T-cell (primary cell): Measurements from ENCODE around the gene RARG. TPM values are rescaled to one million over a fixed set of nuclear protein-coding genes. Genes with fewer than 3 reads are reported as not detected.
A peak's percentile ranks its signal among the peaks of the same experiment; 100 is the strongest.

Experiments used
- ATAC-seq, 4 experiments: fragments of 200-7000 bp in 3 of 4; fragments of 150-1000 bp in 1 of 4; cut with Tn5 transposase; replicated peaks in 1 of 4; 1 replicate in 3 of 4; 2 replicates in 1 of 4; pipeline ENCODE4 v1.10.0; 2021; ENCODE audit warnings: moderate library complexity in 3 of 4, mild to moderate bottlenecking in 2 of 4, moderate number of reproducible peaks in 1 of 4
- CTCF ChIA-PET, 2 donors: fragments of 300-600 bp; sonication (Branson Sonifier 250); formaldehyde crosslinking; loops; one replicate each; lab custom pipeline; 2022; ENCODE audit warnings: antibody characterized with exemption in 2 of 2; lab: Charles Lee
- POLR2A ChIA-PET, 2 donors: fragments of 300-600 bp; sonication (Branson Sonifier 250); formaldehyde crosslinking; loops; one replicate each; lab custom pipeline; 2022; ENCODE audit warnings: antibody characterized with exemption in 2 of 2; lab: Charles Lee
- DNase-seq, 35 experiments: peaks; one replicate each; pipeline versions ENCODE4 v3.0.0 to v3.0.0-alpha.2; 2013 to 2023
- H3K27ac ChIP-seq: one replicate; pipeline ENCODE4 v1.5.1; 2013; ENCODE audit warnings: low read length
- H3K27me3 ChIP-seq, 2 experiments: replicated peaks in 1 of 2; 1 replicate in 1 of 2; 2 replicates in 1 of 2; pipeline versions ENCODE4 v1.6.1 to v1.7.0; 2013; ENCODE audit warnings: low read length in 1 of 2, mixed read lengths in 1 of 2; ENCODE audit not compliant: control insufficient read depth in 2 of 2, insufficient read depth in 2 of 2; ENCODE audit errors: extremely low read depth in 1 of 2
- H3K36me3 ChIP-seq, 2 donors: 1 replicate in 1 of 2; 2 replicates in 1 of 2; pipeline versions ENCODE4 v1.6.1 to v1.7.0; 2013; ENCODE audit warnings: low read length in 1 of 2; ENCODE audit not compliant: control insufficient read depth in 2 of 2, insufficient read depth in 1 of 2; ENCODE audit errors: extremely low read depth in 1 of 2
- H3K4me1 ChIP-seq, 2 experiments: 1 replicate in 1 of 2; 2 replicates in 1 of 2; pipeline versions ENCODE4 v1.6.1 to v1.7.0; 2013; ENCODE audit warnings: low read length in 2 of 2, mixed read lengths in 1 of 2; ENCODE audit not compliant: insufficient read depth in 2 of 2, control insufficient read depth in 1 of 2; ENCODE audit errors: extremely low read depth in 1 of 2
- H3K4me3 ChIP-seq, 2 donors: 1 replicate in 1 of 2; 2 replicates in 1 of 2; pipeline versions ENCODE4 v1.5.1 to v1.7.0; 2013; ENCODE audit warnings: mild to moderate bottlenecking in 2 of 2, low read length in 1 of 2, moderate library complexity in 1 of 2; ENCODE audit not compliant: control insufficient read depth in 1 of 2; ENCODE audit errors: extremely low read depth in 1 of 2
- H3K9me3 ChIP-seq: 2 replicates; pipeline ENCODE4 v1.7.0; 2013
- H3K27ac Mint-ChIP-seq, 2 donors: one replicate each; pipeline ENCODE4 v1.8.0; 2020 to 2021; ENCODE audit warnings: mild to moderate bottlenecking in 2 of 2, mixed read lengths in 2 of 2
- H3K27me3 Mint-ChIP-seq, 2 donors: one replicate each; pipeline ENCODE4 v1.8.0; 2021 to 2022; ENCODE audit warnings: mixed read lengths in 2 of 2
- H3K36me3 Mint-ChIP-seq: one replicate; pipeline ENCODE4 v1.8.0; 2021; ENCODE audit warnings: mixed read lengths
- H3K4me1 Mint-ChIP-seq, 3 donors: one replicate each; pipeline ENCODE4 v1.8.0; 2020 to 2022; ENCODE audit warnings: mixed read lengths in 3 of 3, mild to moderate bottlenecking in 1 of 3
- H3K4me3 Mint-ChIP-seq, 3 donors: one replicate each; pipeline ENCODE4 v1.8.0; 2020 to 2022; ENCODE audit warnings: mild to moderate bottlenecking in 3 of 3, mixed read lengths in 3 of 3, moderate library complexity in 3 of 3
- H3K9me3 Mint-ChIP-seq, 3 donors: one replicate each; pipeline ENCODE4 v1.8.0; 2020 to 2022; ENCODE audit warnings: mixed read lengths in 3 of 3
- WGBS: methylation state at CpG from one replicate; pipeline ENCODE4 v1.1.5; 2013; ENCODE audit warnings: missing lambda C conversion rate; ENCODE audit not compliant: insufficient coverage; 5-methylcytosine and 5-hydroxymethylcytosine counted together
- total RNA-seq, 35 experiments: library from RNA in 6 of 35; stranded (reverse) in 6 of 35; fragments of 120-200 nt in 1 of 35; gene quantifications; one replicate each; pipeline versions ENCODE4 v1.2.1 to v1.2.4 and lab custom pipeline; 2013 to 2026

RARG gene
- total RNA-seq, 5 donors from 2014 or later (not counting 1 experiment from before 2014, with no cell fraction given), result 20.3 to 91.3 (median 74.2) TPM

GRCh38 chr12:53219292-53219955, 12.6 kb downstream of the RARG start:
- H3K4me1 Mint-ChIP-seq, result peaks cover 72 to 81% (median 75%) of the 10 kb centered on the region in 3 donors
- no peaks in the 10 kb centered on the region for H3K27me3 Mint-ChIP-seq
- no peaks in the 10 kb centered on the region for H3K9me3 Mint-ChIP-seq
- Histone ChIP-seq H3K36me3 (peaks cover 0 to 12% of the 10 kb centered on the region in 2 donors), H3K27me3 (no peaks in the 10 kb centered on the region), H3K27ac (peak overlapping the region; percentile 92), H3K4me1 (peaks cover 47 to 91% of the 10 kb centered on the region in 2 experiments), H3K4me3 (peak overlapping the region; percentile 82 to 85), H3K9me3 (no peaks in the 10 kb centered on the region)
- peaks cover 7% of the 10 kb centered on the region for H3K36me3 Mint-ChIP-seq
- CTCF ChIA-PET, result interaction anchor here (0.7 to 2.3 kb wide), 15 partner anchors 8 to 139 kb away, joined by 3 to 17 read pairs (median 4); partner anchors contain the start of genes ESPL1 (in 1 of the 2) and MYG1 (in 1 of the 2)
- H3K4me3 Mint-ChIP-seq, result peak overlapping the region; percentile 95 to 98 (median 96)
- ATAC-seq (peak; percentile 9 to 29 (median 21)), DNase-seq (peak in 9 of 35 experiments; percentile 22 to 70 (median 44))
- POLR2A ChIA-PET, result interaction anchor here (0.5 to 0.9 kb wide), 4 partner anchors 8 to 114 kb away, joined by 4 to 7 read pairs (median 4); no protein-coding TSS in a partner anchor
- 0% methylated on average over 26 of the region's 27 CpGs for WGBS
- H3K27ac Mint-ChIP-seq, result peak overlapping the region; percentile 92 to 99

DNA sequence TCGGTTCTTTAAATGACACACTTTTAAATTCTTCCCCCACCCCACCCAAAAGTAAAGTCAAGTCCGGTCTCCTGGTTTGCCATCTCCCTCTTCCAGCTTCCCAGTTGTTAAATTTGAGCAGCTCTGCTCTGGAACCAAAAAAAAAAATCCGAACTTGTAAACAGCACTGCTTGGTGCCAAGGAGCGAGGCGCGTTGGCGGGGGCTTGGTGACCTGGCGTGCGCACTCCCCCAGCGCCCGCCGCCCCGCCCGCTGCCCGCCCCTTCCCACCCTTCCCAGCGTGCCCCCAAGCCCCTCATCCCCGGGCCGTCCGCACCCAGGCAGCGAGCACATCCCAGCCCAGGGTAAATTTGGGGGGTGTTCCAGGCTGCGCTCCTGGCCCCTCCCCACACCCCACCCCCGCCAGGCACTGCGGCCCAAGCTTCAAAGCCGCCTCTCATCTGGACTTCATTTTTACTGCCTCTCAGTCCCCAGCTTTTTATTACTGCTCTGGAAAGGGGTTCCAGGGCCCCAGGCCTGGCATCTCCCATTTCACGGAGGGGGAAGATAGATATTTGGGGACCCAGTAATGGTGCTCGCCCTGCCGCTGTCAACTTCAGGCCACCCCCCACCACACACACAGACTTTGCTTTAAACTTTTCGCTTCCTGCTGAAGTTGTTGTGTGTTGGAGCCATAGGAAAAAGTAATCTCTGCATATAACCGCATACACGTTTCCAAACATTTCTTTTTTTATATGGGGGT, 13.3 kb downstream of the RARG start:
- no peak for DNase-seq
- CTCF ChIA-PET, result interaction anchor here (0.8 to 2.0 kb wide), 4 partner anchors 18 to 49 kb away, joined by 3 to 9 read pairs (median 4); partner anchors contain the start of gene ESPL1 (in 1 of the 2)
- Mint-ChIP-seq H3K4me3 (peak overlapping the region; percentile 95 to 98 (median 96)), H3K27me3 (no peaks in the 10 kb centered on the region), H3K4me1 (peaks cover 72 to 78% (median 75%) of the 10 kb centered on the region in 3 donors), H3K9me3 (no peaks in the 10 kb centered on the region), H3K36me3 (peaks cover 13% of the 10 kb centered on the region), H3K27ac (peak overlapping the region; percentile 93 to 99)
- Histone ChIP-seq H3K36me3 (peaks cover 0 to 19% of the 10 kb centered on the region in 2 donors), H3K4me3 (peak overlapping the region; percentile 82 to 85), H3K4me1 (peaks cover 40 to 90% of the 10 kb centered on the region in 2 experiments), H3K27ac (peak overlapping the region; percentile 92), H3K27me3 (no peaks in the 10 kb centered on the region), H3K9me3 (no peaks in the 10 kb centered on the region)
- 60% methylated on average over 1 of the region's 30 CpGs for WGBS
- ATAC-seq, result no peak
- POLR2A ChIA-PET, result interaction anchor here (0.5 to 0.9 kb wide), 3 partner anchors 16 to 1568 kb away, joined by 3 to 5 read pairs (median 3); partner anchors contain the start of gene ESPL1 (in 1 of the 2)

DNA sequence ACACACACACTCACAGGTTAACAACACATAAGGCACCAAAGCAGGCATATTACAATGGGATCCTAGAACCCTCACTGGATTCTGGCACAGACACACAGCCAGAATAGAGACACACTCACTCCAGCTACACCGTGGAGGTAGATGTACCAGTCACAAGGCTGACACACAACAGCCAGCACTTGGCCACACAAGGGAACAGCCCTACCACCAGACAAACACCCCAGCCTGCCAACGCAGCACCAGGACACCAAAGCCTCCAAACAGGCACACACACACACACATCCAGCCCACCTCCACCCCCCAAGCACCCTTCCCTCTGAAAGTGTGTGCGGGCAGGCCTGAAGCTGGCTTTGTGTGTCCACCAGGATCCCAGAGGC, 14.1 kb downstream of the RARG start:
- H3K4me3 ChIP-seq, result peak overlapping the region; percentile 42 to 82
- ChIA-PET POLR2A (no interaction called here), CTCF (interaction anchor here in 1 of 2 donors (1.1 kb wide), 1 partner anchor 50 kb away, joined by 3 read pairs; the partner anchor contains the start of gene ESPL1)
- Mint-ChIP-seq H3K4me1 (peaks cover 73 to 78% (median 75%) of the 10 kb centered on the region in 3 donors), H3K36me3 (peaks cover 21% of the 10 kb centered on the region), H3K27me3 (no peaks in the 10 kb centered on the region), H3K27ac (peak overlapping the region; percentile 91 to 93), H3K9me3 (no peaks in the 10 kb centered on the region), H3K4me3 (peak overlapping the region; percentile 84 to 96 (median 95))
- H3K9me3 ChIP-seq, result no peaks in the 10 kb centered on the region
- H3K27ac ChIP-seq, result peak overlapping the region; percentile 57
- 51% methylated on average over 2 of the region's 3 CpGs for WGBS
- no peak for ATAC-seq
- no peak for DNase-seq
- no peaks in the 10 kb centered on the region for H3K27me3 ChIP-seq
- H3K4me1 ChIP-seq, result peaks cover 34 to 90% of the 10 kb centered on the region in 2 experiments
- H3K36me3 ChIP-seq, result peaks cover 1 to 27% of the 10 kb centered on the region in 2 donors

DNA sequence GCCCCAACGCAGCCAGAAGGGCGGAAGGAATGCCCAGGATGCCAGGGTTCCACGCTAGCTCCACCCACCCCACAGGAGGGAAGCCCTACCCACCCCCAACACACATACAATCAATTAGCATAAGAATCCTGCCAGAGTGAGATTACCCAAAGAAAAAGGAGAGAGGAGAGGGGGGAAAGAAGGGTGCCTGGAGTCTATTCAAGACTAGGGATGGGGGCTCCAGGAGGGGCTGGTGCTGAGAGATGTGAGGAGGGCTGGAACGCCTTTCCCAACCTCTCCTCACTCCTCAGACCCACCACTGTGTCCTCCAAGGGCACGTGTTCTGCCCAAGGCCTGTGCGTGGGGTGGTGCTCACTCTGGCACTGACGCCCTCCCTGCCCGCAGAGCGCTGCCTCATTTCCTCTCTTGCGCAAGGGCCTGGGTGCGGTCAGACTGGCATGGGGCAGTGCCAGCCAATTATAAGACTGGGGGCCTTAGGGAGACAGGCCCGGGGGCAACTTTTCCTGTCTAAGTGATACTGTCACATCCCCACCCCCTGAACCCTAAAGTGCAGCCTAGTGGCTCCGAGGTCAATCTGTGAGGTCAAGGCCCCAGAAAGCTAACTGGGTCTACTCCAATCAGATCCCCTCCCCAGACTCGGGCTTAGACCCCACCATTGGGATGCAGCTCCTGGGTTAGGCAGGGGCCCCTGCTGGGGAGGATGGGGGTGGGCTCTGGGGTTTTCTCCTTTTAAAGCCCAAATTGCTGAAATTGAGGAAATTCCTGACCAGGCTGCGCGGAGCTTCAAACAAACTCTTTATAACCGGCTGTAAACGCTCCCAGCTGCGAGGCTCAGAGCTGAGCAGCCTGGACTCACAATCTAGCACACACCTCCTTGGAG, 14.7 kb downstream of the RARG start:
- H3K36me3 Mint-ChIP-seq, result peaks cover 27% of the 10 kb centered on the region
- Histone ChIP-seq H3K36me3 (peaks cover 3 to 33% of the 10 kb centered on the region in 2 donors), H3K9me3 (no peaks in the 10 kb centered on the region), H3K4me3 (peak overlapping the region; percentile 42 to 82), H3K27me3 (no peaks in the 10 kb centered on the region), H3K27ac (peak overlapping the region; percentile 57), H3K4me1 (peaks cover 28 to 86% of the 10 kb centered on the region in 2 experiments)
- H3K4me3 Mint-ChIP-seq, result peak overlapping the region; percentile 84 to 96 (median 95)
- no peak for ATAC-seq
- no peaks in the 10 kb centered on the region for H3K9me3 Mint-ChIP-seq
- peaks cover 67 to 74% (median 71%) of the 10 kb centered on the region in 3 donors for H3K4me1 Mint-ChIP-seq
- CTCF ChIA-PET, result interaction anchor here (0.6 to 4.0 kb wide), 6 partner anchors 10 to 105 kb away, joined by 3 to 34 read pairs (median 4); partner anchors contain the start of genes ESPL1 (in 1 of the 2) and ITGB7 (in 1 of the 2)
- POLR2A ChIA-PET, result no interaction called here
- no peaks in the 10 kb centered on the region for H3K27me3 Mint-ChIP-seq
- peak in 15 of 35 experiments; percentile 25 to 56 (median 46) for DNase-seq
- WGBS, result 44% methylated on average over 10 of the region's 19 CpGs
- H3K27ac Mint-ChIP-seq, result peak overlapping the region; percentile 91 to 93

- Mint-ChIP-seq H3K4me3 (no peak overlapping the region), H3K9me3 (no peaks in the 10 kb centered on the region), H3K27ac (peak overlapping the region; percentile 91 to 93), H3K27me3 (no peaks in the 10 kb centered on the region), H3K36me3 (peaks cover 33% of the 10 kb centered on the region), H3K4me1 (peaks cover 69 to 73% (median 71%) of the 10 kb centered on the region in 3 donors)
- Histone ChIP-seq H3K4me1 (peaks cover 25 to 82% of the 10 kb centered on the region in 2 experiments), H3K4me3 (no peak overlapping the region), H3K9me3 (no peaks in the 10 kb centered on the region), H3K27me3 (no peaks in the 10 kb centered on the region), H3K27ac (peak overlapping the region; percentile 57), H3K36me3 (peaks cover 12 to 50% of the 10 kb centered on the region in 2 donors)
- ChIA-PET POLR2A (no interaction called here), CTCF (interaction anchor here (0.8 to 4.0 kb wide), 6 partner anchors 33 to 106 kb away, joined by 3 to 34 read pairs (median 7); partner anchors contain the start of genes AAAS (in 1 of the 2) and ESPL1 (in 1 of the 2))
- no peak for DNase-seq
- no CpG with 5 or more reads among the region's 8 CpGs for WGBS
- no peak for ATAC-seq
Measured at GRCh38 chr12:53215497-53215896, 16.5 kb downstream of the RARG start.
